ENCODE measurements around the gene SORL1.

SORL1 gene

GRCh38 chr11:121451178-121451985, 732 bp upstream of the SORL1 start:
- no peak for DNase-seq

- no peak for DNase-seq
These were observed 566 bp downstream of the SORL1 start, which contains the start of gene SORL1-AS1 for GRCh38 chr11:121452609-121453150. Gene SORL1-AS1, minus strand, starts transcription at chr11:121452967.

GRCh38 chr11:121453589-121454299, 1.6 kb downstream of the SORL1 start:
- DNase-seq, result no peak

GRCh38 chr11:121455115-121455514, 3.0 kb downstream of the SORL1 start:
- DNase-seq, result no peak

- no peak for DNase-seq
These were observed 4.0 kb downstream of the SORL1 start for GRCh38 chr11:121456151-121456550.

- DNase-seq, result no peak
These were observed 4.8 kb downstream of the SORL1 start for GRCh38 chr11:121456816-121457431.

GRCh38 chr11:121458551-121458950, 6.4 kb downstream of the SORL1 start:
- no peak for DNase-seq

GRCh38 chr11:121459413-121460017, 7.4 kb downstream of the SORL1 start:
- no peak for DNase-seq

- DNase-seq, result no peak
These were observed 8.9 kb downstream of the SORL1 start for GRCh38 chr11:121460941-121461514.

- no peak for DNase-seq
These were observed 9.7 kb downstream of the SORL1 start for GRCh38 chr11:121461843-121462242.

- no peak for DNase-seq
These were observed 11.7 kb downstream of the SORL1 start for GRCh38 chr11:121463689-121464335.

GRCh38 chr11:121464352-121464946, 12.3 kb downstream of the SORL1 start:
- peak; percentile 82 for DNase-seq

- no peak for DNase-seq
These were observed 13.6 kb downstream of the SORL1 start for GRCh38 chr11:121465709-121466062.

- DNase-seq, result peak; percentile 92
These were observed 14.1 kb downstream of the SORL1 start for GRCh38 chr11:121466063-121466794.

- no peak for DNase-seq
These were observed 15.4 kb downstream of the SORL1 start for GRCh38 chr11:121467471-121467870.

- DNase-seq, result no peak
These were observed 15.9 kb downstream of the SORL1 start for GRCh38 chr11:121467965-121468364.

- no peak for DNase-seq
These were observed 17.8 kb downstream of the SORL1 start for GRCh38 chr11:121469910-121470309.

- no peak for DNase-seq
These were observed 19.1 kb downstream of the SORL1 start for GRCh38 chr11:121471167-121471566.

- DNase-seq, result no peak
These were observed 20.2 kb downstream of the SORL1 start for GRCh38 chr11:121472312-121472711.

GRCh38 chr11:121473064-121473777, 21.1 kb downstream of the SORL1 start:
- DNase-seq, result no peak

Measured in HCEC 1CT (cell line).